ENCODE results near the gene TRUB2. TPM values are rescaled to one million over a fixed set of nuclear protein-coding genes. Genes with fewer than 3 reads are reported as not detected.
A peak's percentile ranks its signal among the peaks of the same experiment; 100 is the strongest.
"Not testable (repeated sequence)": the region's sequence is repeated elsewhere in the genome, so short reads cannot be mapped to it uniquely, and the experiment has no call there.

The TRUB2 gene
- total RNA-seq, 4 donors from 2014 or later, result 13.2 to 15.6 (median 15.3) TPM

GRCh38 chr9:128340691-128341434 lies 18.6 kb upstream of the TRUB2 start:
- intact Hi-C loops (cut with DNase I), result loop anchor here (5.0 kb wide), 1 partner anchor 49 kb away; no protein-coding TSS in a partner anchor
- H3K4me1 ChIP-seq, result peaks cover 0 to 23% (median 11%) of the 10 kb centered on the region in 3 donors
- 0 to 6% methylated on average over 3 to 4 of the region's 48 CpGs for WGBS, 2 donors
- H3K9me3 ChIP-seq, result no peaks in the 10 kb centered on the region
- H3K27ac ChIP-seq, result peak overlapping the region; percentile 91 to 94 (median 93)
- H3K27me3 ChIP-seq, result no peaks in the 10 kb centered on the region
- peaks cover 24 to 41% (median 25%) of the 10 kb centered on the region in 3 donors for H3K36me3 ChIP-seq
- TF ChIP-seq POLR2A (IDR thresholded peaks at IDR 0.05), result peak in 1 of 4 donors; percentile 2
- TF ChIP-seq CTCF (IDR thresholded peaks at IDR 0.05), result no peak
- H3K4me3 ChIP-seq, result peak overlapping the region; percentile 74 to 83 (median 78)
- no peak for DNase-seq

GRCh38 chr9:128339761-128340690 lies 17.8 kb upstream of the TRUB2 start, which contains the start of gene SLC27A4:
Gene SLC27A4, plus strand, starts transcription at chr9:128340527. Its CDS starts 2,606 bp downstream, at chr9:128343133.
- peak in 1 of 4 donors; percentile 44 for TF ChIP-seq POLR2A (IDR thresholded peaks at IDR 0.05)
- TF ChIP-seq CTCF (IDR thresholded peaks at IDR 0.05), result peak in 2 of 6 experiments; percentile 9 to 17
- no peak for DNase-seq
- Histone ChIP-seq H3K4me3 (peak within 1 kb of the TSS; percentile 74 to 83 (median 78)), H3K27me3 (no peaks in the 10 kb centered on the region), H3K36me3 (peaks cover 16 to 32% (median 18%) of the 10 kb centered on the region in 3 donors), H3K9me3 (no peaks in the 10 kb centered on the region), H3K4me1 (peaks cover 0 to 23% (median 11%) of the 10 kb centered on the region in 3 donors), H3K27ac (peak within 1 kb of the TSS; percentile 91 to 94 (median 93))
- intact Hi-C loops (cut with DNase I), result loop anchor here (5.0 kb wide), 1 partner anchor 48 kb away; no protein-coding TSS in a partner anchor
- WGBS, 2 donors, result 15 to 18% methylated on average over 11 to 17 of the region's 75 CpGs

- H3K9me3 ChIP-seq; intact Hi-C loops (cut with DNase I); H3K4me3 ChIP-seq; DNase-seq; H3K27me3 ChIP-seq: not testable (repeated sequence)
- WGBS, 2 donors, result 78 to 91% methylated on average over 15 of the region's 15 CpGs
- peak overlapping the region in 3 of 4 donors; percentile 92 to 94 (median 94) for H3K27ac ChIP-seq
- peaks cover 10 to 32% (median 13%) of the 10 kb centered on the region in 3 donors for H3K36me3 ChIP-seq
- H3K4me1 ChIP-seq, result peaks cover 0 to 23% (median 11%) of the 10 kb centered on the region in 3 donors
Observed at GRCh38 chr9:128338852-128339614, 16.8 kb upstream of the TRUB2 start.

GRCh38 chr9:128337936-128338335 lies 15.7 kb upstream of the TRUB2 start:
- no peak for TF ChIP-seq CTCF (IDR thresholded peaks at IDR 0.05)
- no peak for TF ChIP-seq POLR2A (IDR thresholded peaks at IDR 0.05)
- H3K27ac ChIP-seq, result no peak overlapping the region
- no peak overlapping the region for H3K4me3 ChIP-seq
- H3K4me1 ChIP-seq, result peaks cover 0 to 23% (median 11%) of the 10 kb centered on the region in 3 donors
- no peaks in the 10 kb centered on the region for H3K9me3 ChIP-seq
- intact Hi-C loops (cut with DNase I), result no loop called here
- peaks cover under 1 to 32% (median 9%) of the 10 kb centered on the region in 3 donors for H3K36me3 ChIP-seq
- H3K27me3 ChIP-seq, result no peaks in the 10 kb centered on the region
- WGBS, 2 donors, result 92 to 93% methylated on average over 6 to 7 of the region's 7 CpGs
- DNase-seq, result no peak

- intact Hi-C loops (cut with DNase I), result no loop called here
- H3K27me3 ChIP-seq, result no peaks in the 10 kb centered on the region
- DNase-seq, result no peak
- no peak overlapping the region for H3K27ac ChIP-seq
- H3K36me3 ChIP-seq, result peaks cover 7 to 41% (median 8%) of the 10 kb centered on the region in 3 donors
- H3K4me1 ChIP-seq, result peaks cover 0 to 10% (median 6%) of the 10 kb centered on the region in 3 donors
- TF ChIP-seq CTCF (IDR thresholded peaks at IDR 0.05) (no peak), POLR2A (IDR thresholded peaks at IDR 0.05) (no peak)
- no peaks in the 10 kb centered on the region for H3K9me3 ChIP-seq
- WGBS, 2 donors, result no CpG with 5 or more reads among the region's 2 CpGs
- no peak overlapping the region for H3K4me3 ChIP-seq
Observed at GRCh38 chr9:128335914-128336313, 13.7 kb upstream of the TRUB2 start.
